ENCODE measurements around the gene FARS2. TPM values are rescaled to one million over a fixed set of nuclear protein-coding genes. Genes with fewer than 3 reads are reported as not detected.

FARS2 gene
- total and polyA plus RNA-seq, 2 donors (not counting 1 experiment from before 2014, with no cell fraction given): 33.0 to 35.5 TPM

- H3K4me1 Mint-ChIP-seq: no peaks in the 10 kb centered on the region
- no CpG with 5 or more reads among the region's 4 CpGs for WGBS (ENCODE audit: insufficient coverage)
- H3K9me3 Mint-ChIP-seq (ENCODE audit: insufficient read depth): peaks cover 12% of the 10 kb centered on the region
- Histone ChIP-seq H3K27me3 (replicated peaks in 1 of 4; ENCODE audit: control extremely low read depth in 1 of 4, control insufficient read depth in 3 of 4, insufficient read depth in 4 of 4, low read length in 3 of 4) (no peaks in the 10 kb centered on the region), H3K36me3 (replicated peaks in 1 of 2; ENCODE audit: control extremely low read depth in 1 of 2, control insufficient read depth in 1 of 2, extremely low read depth in 1 of 2, insufficient read depth in 2 of 2, low read length in 1 of 2) (peaks cover 4 to 15% of the 10 kb centered on the region in 2 experiments), H2AFZ (ENCODE audit: insufficient read depth, low read depth, low read length, poor library complexity, severe bottlenecking) (no peak overlapping the region), H3K4me3 (ENCODE audit: control extremely low read depth in 1 of 5, extremely low read depth in 1 of 5, insufficient read depth in 1 of 5, low read depth in 2 of 5, low read length in 4 of 5) (no peak overlapping the region), H3K79me2 (ENCODE audit: control insufficient read depth, insufficient read depth, low read length) (no peaks in the 10 kb centered on the region), H3K27ac (ENCODE audit: low read length in 2 of 2) (no peak overlapping the region), H3K9me3 (ENCODE audit: control extremely low read depth in 1 of 3, control insufficient read depth in 2 of 3, insufficient read depth in 1 of 3, low read length in 2 of 3) (peaks cover 1 to 8% (median 5%) of the 10 kb centered on the region in 3 donors), H3K4me1 (ENCODE audit: control insufficient read depth in 2 of 2, insufficient read depth in 2 of 2, low read length in 2 of 2) (no peaks in the 10 kb centered on the region), H3K9ac (ENCODE audit: low read length) (no peak overlapping the region), H4K20me1 (ENCODE audit: control insufficient read depth, insufficient read depth, low read length, poor library complexity, severe bottlenecking) (no peaks in the 10 kb centered on the region), H3K4me2 (replicated peaks; ENCODE audit: low read depth, low read length, poor library complexity, severe bottlenecking) (no peak overlapping the region)
- CTCF ChIA-PET: no interaction called here
- DNase-seq (no peak), ATAC-seq (ENCODE audit: low read depth) (no peak)
- no peak for TF ChIP-seq CTCF (IDR thresholded peaks at IDR 0.05)
- TF ChIP-seq EZH2 (IDR thresholded peaks at IDR 0.05; ENCODE audit: borderline replicate concordance, insufficient read depth, low read depth, low read length, poor library complexity, severe bottlenecking): no peak
- intact Hi-C loops (cut with micrococcal nuclease): no loop called here
- no peaks in the 10 kb centered on the region for H3K27me3 Mint-ChIP-seq
- POLR2A ChIA-PET: no interaction called here
- H3K27ac Mint-ChIP-seq: no peak overlapping the region
- no peak overlapping the region for H3K4me3 Mint-ChIP-seq
Measured at GRCh38 chr6:5547556-5547955, 286.2 kb downstream of the FARS2 start.

- intact Hi-C loops (cut with micrococcal nuclease): no loop called here
- H4K20me1 ChIP-seq (ENCODE audit: control insufficient read depth, insufficient read depth, low read length, poor library complexity, severe bottlenecking): no peaks in the 10 kb centered on the region
Measured at GRCh38 chr6:5550631-5551030, 289.3 kb downstream of the FARS2 start.

More at GRCh38 chr6:5550631-5551030, 289.3 kb downstream of the FARS2 start:
- Histone ChIP-seq H3K4me3 (ENCODE audit: control extremely low read depth in 1 of 5, extremely low read depth in 1 of 5, insufficient read depth in 1 of 5, low read depth in 2 of 5, low read length in 4 of 5) (no peak overlapping the region), H3K79me2 (ENCODE audit: control insufficient read depth, insufficient read depth, low read length) (no peaks in the 10 kb centered on the region), H2AFZ (ENCODE audit: insufficient read depth, low read depth, low read length, poor library complexity, severe bottlenecking) (no peak overlapping the region), H3K27me3 (replicated peaks in 1 of 4; ENCODE audit: control extremely low read depth in 1 of 4, control insufficient read depth in 3 of 4, insufficient read depth in 4 of 4, low read length in 3 of 4) (no peaks in the 10 kb centered on the region), H3K36me3 (replicated peaks in 1 of 2; ENCODE audit: control extremely low read depth in 1 of 2, control insufficient read depth in 1 of 2, extremely low read depth in 1 of 2, insufficient read depth in 2 of 2, low read length in 1 of 2) (peaks cover 4 to 12% of the 10 kb centered on the region in 2 experiments), H3K4me1 (ENCODE audit: control insufficient read depth in 2 of 2, insufficient read depth in 2 of 2, low read length in 2 of 2) (no peaks in the 10 kb centered on the region), H3K4me2 (replicated peaks; ENCODE audit: low read depth, low read length, poor library complexity, severe bottlenecking) (no peak overlapping the region), H3K27ac (ENCODE audit: low read length in 2 of 2) (no peak overlapping the region), H3K9ac (ENCODE audit: low read length) (no peak overlapping the region), H3K9me3 (ENCODE audit: control extremely low read depth in 1 of 3, control insufficient read depth in 2 of 3, insufficient read depth in 1 of 3, low read length in 2 of 3) (peaks cover 1 to 8% (median 5%) of the 10 kb centered on the region in 3 donors)
- Mint-ChIP-seq H3K9me3 (ENCODE audit: insufficient read depth) (peaks cover 12% of the 10 kb centered on the region), H3K4me1 (peaks cover 2% of the 10 kb centered on the region), H3K27me3 (no peaks in the 10 kb centered on the region), H3K4me3 (no peak overlapping the region), H3K27ac (no peak overlapping the region)
- DNase-seq (no peak), ATAC-seq (ENCODE audit: low read depth) (no peak)
- ChIA-PET CTCF (no interaction called here), POLR2A (no interaction called here)
- TF ChIP-seq EZH2 (IDR thresholded peaks at IDR 0.05; ENCODE audit: borderline replicate concordance, insufficient read depth, low read depth, low read length, poor library complexity, severe bottlenecking): no peak
- no peak for TF ChIP-seq CTCF (IDR thresholded peaks at IDR 0.05)
- no CpG with 5 or more reads among the region's 1 CpG for WGBS (ENCODE audit: insufficient coverage)
